Measurements from ENCODE around the gene STARD7.
"Not testable (repeated sequence)": the region's sequence is repeated elsewhere in the genome, so short reads cannot be mapped to it uniquely, and the experiment has no call there.

STARD7 gene

GRCh38 chr2:96225016-96225533 is 16.4 kb upstream of the STARD7 start:
- TF ChIP-seq CTCF (IDR thresholded peaks at IDR 0.05; ENCODE audit: control insufficient read depth, insufficient read depth, low read depth, low read length, missing control alignments): no peak
- DNase-seq (ENCODE audit: low read depth): no peak
- H3K4me3 ChIP-seq (ENCODE audit: control insufficient read depth, low read depth, low read length): no peak overlapping the region

GRCh38 chr2:96221106-96221505 is 12.5 kb upstream of the STARD7 start:
- H3K4me3 ChIP-seq (ENCODE audit: control insufficient read depth, low read depth, low read length); DNase-seq (ENCODE audit: low read depth): not testable (repeated sequence)

- DNase-seq (ENCODE audit: low read depth); H3K4me3 ChIP-seq (ENCODE audit: control insufficient read depth, low read depth, low read length): not testable (repeated sequence)
Observed at GRCh38 chr2:96219959-96220358, 11.3 kb upstream of the STARD7 start.

- TF ChIP-seq CTCF (IDR thresholded peaks at IDR 0.05; ENCODE audit: control insufficient read depth, insufficient read depth, low read depth, low read length, missing control alignments): no peak
- H3K4me3 ChIP-seq (ENCODE audit: control insufficient read depth, low read depth, low read length): no peak overlapping the region
- no peak for DNase-seq (ENCODE audit: low read depth)
Observed at GRCh38 chr2:96218508-96219131, 10.0 kb upstream of the STARD7 start.

- DNase-seq (ENCODE audit: low read depth): no peak
- no peak for TF ChIP-seq CTCF (IDR thresholded peaks at IDR 0.05; ENCODE audit: control insufficient read depth, insufficient read depth, low read depth, low read length, missing control alignments)
Observed at GRCh38 chr2:96214554-96214953, 5.9 kb upstream of the STARD7 start.

GRCh38 chr2:96213379-96213778 is 4.8 kb upstream of the STARD7 start:
- H3K4me3 ChIP-seq (ENCODE audit: control insufficient read depth, low read depth, low read length): no peak overlapping the region
- no peak for TF ChIP-seq CTCF (IDR thresholded peaks at IDR 0.05; ENCODE audit: control insufficient read depth, insufficient read depth, low read depth, low read length, missing control alignments)
- DNase-seq (ENCODE audit: low read depth): no peak

More at GRCh38 chr2:96214554-96214953, 5.9 kb upstream of the STARD7 start:
- no peak overlapping the region for H3K4me3 ChIP-seq (ENCODE audit: control insufficient read depth, low read depth, low read length)

GRCh38 chr2:96212339-96212738 is 3.7 kb upstream of the STARD7 start:
- no peak for TF ChIP-seq CTCF (IDR thresholded peaks at IDR 0.05; ENCODE audit: control insufficient read depth, insufficient read depth, low read depth, low read length, missing control alignments)
- DNase-seq (ENCODE audit: low read depth): no peak
- H3K4me3 ChIP-seq (ENCODE audit: control insufficient read depth, low read depth, low read length): no peak overlapping the region

- DNase-seq (ENCODE audit: low read depth): no peak
- H3K4me3 ChIP-seq (ENCODE audit: control insufficient read depth, low read depth, low read length): peak overlapping the region; percentile 83
- TF ChIP-seq CTCF (IDR thresholded peaks at IDR 0.05; ENCODE audit: control insufficient read depth, insufficient read depth, low read depth, low read length, missing control alignments): no peak
Observed at GRCh38 chr2:96209729-96210085, 1.1 kb upstream of the STARD7 start.

Data from AG09309 (cell line).